ENCODE data around the gene ZNF664.

ZNF664 gene

DNA sequence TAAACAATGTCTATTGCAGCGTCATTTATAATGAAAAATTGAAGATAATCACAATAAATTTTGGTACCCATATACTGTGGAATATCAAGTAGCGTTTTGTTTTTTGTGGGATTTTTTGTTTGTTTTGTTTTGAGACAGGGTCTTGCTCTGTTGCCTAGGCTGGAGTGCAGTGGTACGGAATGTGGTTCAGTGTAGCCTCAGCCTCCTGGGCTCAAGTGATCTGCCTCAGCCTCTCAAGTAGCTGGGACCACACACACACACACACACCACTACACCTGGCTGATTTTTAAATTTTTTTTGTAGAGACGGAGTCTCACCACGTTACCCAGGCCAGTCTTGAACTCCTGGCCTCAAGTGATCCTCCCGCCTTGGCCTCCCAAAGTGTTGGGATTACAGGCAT lies 6.6 kb downstream of the ZNF664 start:
- no peak for DNase-seq (ENCODE audit: low read depth)
- TF ChIP-seq, protein P1, sequence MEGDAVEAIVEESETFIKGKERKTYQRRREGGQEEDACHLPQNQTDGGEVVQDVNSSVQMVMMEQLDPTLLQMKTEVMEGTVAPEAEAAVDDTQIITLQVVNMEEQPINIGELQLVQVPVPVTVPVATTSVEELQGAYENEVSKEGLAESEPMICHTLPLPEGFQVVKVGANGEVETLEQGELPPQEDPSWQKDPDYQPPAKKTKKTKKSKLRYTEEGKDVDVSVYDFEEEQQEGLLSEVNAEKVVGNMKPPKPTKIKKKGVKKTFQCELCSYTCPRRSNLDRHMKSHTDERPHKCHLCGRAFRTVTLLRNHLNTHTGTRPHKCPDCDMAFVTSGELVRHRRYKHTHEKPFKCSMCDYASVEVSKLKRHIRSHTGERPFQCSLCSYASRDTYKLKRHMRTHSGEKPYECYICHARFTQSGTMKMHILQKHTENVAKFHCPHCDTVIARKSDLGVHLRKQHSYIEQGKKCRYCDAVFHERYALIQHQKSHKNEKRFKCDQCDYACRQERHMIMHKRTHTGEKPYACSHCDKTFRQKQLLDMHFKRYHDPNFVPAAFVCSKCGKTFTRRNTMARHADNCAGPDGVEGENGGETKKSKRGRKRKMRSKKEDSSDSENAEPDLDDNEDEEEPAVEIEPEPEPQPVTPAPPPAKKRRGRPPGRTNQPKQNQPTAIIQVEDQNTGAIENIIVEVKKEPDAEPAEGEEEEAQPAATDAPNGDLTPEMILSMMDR (IDR thresholded peaks at IDR 0.05; ENCODE audit: control insufficient read depth, extremely low read depth, insufficient read depth) = no peak
- no peak overlapping the region for H3K4me3 ChIP-seq (ENCODE audit: low read depth, low read length)

DNA sequence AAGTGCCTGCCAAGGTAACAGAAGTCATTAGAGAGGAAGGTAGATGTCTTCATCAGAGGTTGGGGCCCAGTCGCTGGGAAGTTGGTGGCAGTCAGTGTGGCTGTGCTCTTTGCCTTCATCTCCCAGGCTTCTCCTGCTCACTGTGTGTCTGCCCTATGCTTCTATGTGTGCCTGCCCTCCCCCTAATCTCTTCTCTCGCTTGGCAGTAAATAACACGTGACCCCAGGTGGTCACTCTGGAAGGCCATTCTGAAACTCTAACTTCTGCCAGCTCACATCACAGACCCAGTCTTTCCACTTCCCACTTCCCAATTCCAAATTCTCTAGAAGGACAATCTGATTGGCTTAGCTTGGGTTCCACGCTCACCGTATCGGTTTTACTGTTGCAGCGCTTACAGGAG lies 9.3 kb downstream of the ZNF664 start:
- H3K4me3 ChIP-seq (ENCODE audit: low read depth, low read length) = no peak overlapping the region
- TF ChIP-seq, protein P1 (IDR thresholded peaks at IDR 0.05; ENCODE audit: control insufficient read depth, extremely low read depth, insufficient read depth) = no peak
- no peak for DNase-seq (ENCODE audit: low read depth)

DNA sequence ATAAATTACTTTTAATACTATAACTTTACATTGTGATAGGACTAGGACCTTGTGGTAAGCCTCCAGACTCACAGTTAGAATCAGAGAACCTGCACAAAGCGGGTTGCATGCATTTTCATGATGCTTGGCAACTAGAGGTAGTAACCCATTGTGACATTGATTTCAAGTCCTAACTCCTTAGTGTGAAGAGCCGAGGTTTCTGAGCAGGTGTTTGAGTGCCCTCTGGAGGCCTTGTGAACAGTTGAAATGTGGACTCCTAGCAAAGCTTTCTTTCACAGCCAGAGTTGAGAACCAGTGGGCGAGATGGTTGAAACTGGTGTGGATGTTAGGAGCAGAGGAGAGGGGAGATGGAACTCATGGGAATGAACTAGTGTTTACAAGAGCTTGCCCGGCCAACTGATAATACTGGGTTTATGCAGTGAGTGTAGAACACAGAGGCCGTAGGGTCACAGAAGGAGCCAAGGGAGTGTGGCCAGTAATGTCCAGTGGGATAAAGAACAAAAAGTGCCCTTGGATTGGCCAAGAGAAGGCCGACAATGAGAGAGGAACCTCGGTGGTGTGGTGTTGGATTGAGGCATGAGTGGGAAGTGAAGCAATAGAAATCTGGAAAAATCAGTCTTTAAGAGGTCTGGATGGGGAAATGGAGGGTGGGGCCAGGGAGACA lies 10.9 kb downstream of the ZNF664 start:
- H3K4me3 ChIP-seq (ENCODE audit: low read depth, low read length) = no peak overlapping the region
- DNase-seq (ENCODE audit: low read depth) = peak; percentile 39
- TF ChIP-seq, protein P1 (IDR thresholded peaks at IDR 0.05; ENCODE audit: control insufficient read depth, extremely low read depth, insufficient read depth) = peak; percentile 77

DNA sequence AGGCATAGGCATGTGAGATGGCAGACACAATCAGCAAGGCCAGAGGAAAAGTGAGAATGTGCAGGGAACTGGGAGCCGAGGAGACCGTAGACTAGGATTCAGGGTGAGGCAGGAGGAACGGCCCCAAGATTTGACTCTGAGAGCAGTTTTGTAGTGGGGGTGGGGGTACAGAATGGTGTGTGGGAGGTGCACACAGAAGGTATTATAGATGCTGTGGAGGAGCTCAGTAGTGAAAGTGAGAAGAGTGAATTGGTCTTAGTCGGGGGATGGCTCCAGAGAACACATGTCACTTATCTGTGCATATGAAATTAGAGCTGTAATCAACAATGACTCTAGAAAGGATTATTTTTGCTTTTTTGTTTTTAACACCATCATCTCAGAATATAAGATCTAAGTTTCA lies 11.9 kb downstream of the ZNF664 start:
- H3K4me3 ChIP-seq (ENCODE audit: low read depth, low read length) = no peak overlapping the region
- DNase-seq (ENCODE audit: low read depth) = no peak
- TF ChIP-seq, protein P1 (IDR thresholded peaks at IDR 0.05; ENCODE audit: control insufficient read depth, extremely low read depth, insufficient read depth) = no peak

DNA sequence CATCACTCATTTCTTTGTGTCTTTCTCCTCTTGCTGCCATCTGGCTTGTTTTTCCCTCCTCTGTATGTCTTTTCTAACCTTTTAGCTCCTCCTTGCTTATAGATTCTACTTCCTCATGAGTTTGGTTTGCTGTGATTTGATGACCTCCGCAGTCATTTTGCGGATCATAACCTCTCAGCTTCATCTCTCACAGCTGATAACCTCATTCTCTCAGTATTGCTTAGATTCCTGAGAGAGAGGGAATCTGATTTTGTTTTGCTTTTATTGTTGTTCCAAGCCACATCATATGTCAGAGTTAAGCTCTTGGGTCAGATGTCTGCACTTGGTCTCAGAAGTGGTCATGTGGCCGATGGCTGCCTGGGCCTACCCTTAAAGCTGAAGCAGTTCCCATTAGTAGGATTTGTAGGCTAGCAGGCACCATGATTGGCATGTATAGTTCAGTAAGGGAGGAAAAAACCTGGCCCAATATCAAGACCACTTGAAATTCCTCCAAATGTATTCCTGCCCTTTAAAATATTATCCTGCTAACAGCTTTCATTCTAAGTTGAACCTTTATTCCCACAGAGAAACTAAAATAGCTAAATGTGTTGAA lies 13.5 kb downstream of the ZNF664 start:
- DNase-seq (ENCODE audit: low read depth) = no peak
- TF ChIP-seq, protein P1 (IDR thresholded peaks at IDR 0.05; ENCODE audit: control insufficient read depth, extremely low read depth, insufficient read depth) = no peak
- H3K4me3 ChIP-seq (ENCODE audit: low read depth, low read length) = no peak overlapping the region

DNA sequence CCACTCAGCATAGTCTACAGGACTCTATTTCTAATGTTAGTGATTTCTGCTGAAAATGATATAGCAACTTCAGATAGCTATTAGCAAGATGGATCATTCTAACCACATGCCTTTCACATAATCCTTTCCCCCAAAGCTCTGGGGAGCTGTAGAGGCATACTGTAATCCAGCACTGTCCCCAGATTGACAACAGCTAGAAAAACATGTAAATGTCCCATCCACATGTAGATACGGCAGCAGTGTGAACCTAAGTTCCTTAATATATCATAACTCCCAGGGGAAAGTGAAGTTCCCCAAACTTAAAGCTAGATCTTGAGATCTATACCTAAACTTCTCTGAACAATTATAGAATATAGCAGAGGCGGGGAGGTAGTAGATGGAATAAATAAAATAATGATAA lies 14.0 kb downstream of the ZNF664 start:
- DNase-seq (ENCODE audit: low read depth) = no peak
- TF ChIP-seq, protein P1 (IDR thresholded peaks at IDR 0.05; ENCODE audit: control insufficient read depth, extremely low read depth, insufficient read depth) = no peak
- H3K4me3 ChIP-seq (ENCODE audit: low read depth, low read length) = no peak overlapping the region

DNA sequence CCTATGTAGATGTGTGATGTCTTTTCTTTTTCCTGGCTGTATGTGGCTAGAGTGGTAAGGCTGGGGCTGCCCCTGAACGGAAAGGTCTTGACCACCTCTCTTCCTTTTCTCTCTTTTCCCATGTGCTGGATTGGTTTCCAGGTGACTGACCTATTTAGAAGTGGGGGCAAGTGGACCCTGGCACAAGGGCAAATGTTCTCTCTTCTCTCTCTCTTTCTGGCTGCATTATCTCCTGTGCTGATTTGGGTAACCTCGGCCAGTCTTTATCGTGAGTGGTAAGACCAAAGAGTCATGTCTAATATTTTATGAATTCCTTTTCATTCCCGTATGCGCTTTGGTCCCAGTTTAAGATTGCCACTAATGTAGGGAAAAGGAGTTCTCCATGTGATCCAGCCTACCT lies 16.2 kb downstream of the ZNF664 start:
- no peak overlapping the region for H3K4me3 ChIP-seq (ENCODE audit: low read depth, low read length)
- TF ChIP-seq, protein P1 (IDR thresholded peaks at IDR 0.05; ENCODE audit: control insufficient read depth, extremely low read depth, insufficient read depth) = no peak
- DNase-seq (ENCODE audit: low read depth) = no peak

Data from LNCaP clone FGC (cell line).